Neuronal stem cell (in vitro differentiated cells): Measurements from ENCODE around the gene NR2E1.

ENCODE experiments used
- DNase-seq: peaks from one replicate; pipeline ENCODE4 v3.0.0-alpha.2; 2013; ENCODE audit warnings: low spot score
- H2AFZ ChIP-seq: one replicate; pipeline ENCODE4 v1.6.1; 2013; ENCODE audit warnings: mild to moderate bottlenecking, low read length, inconsistent platforms
- H2AK5ac ChIP-seq: 2 replicates; pipeline ENCODE4 v1.6.1; 2013; ENCODE audit warnings: low read depth, mild to moderate bottlenecking, inconsistent platforms, low read length, moderate library complexity, mixed read lengths
- H2BK120ac ChIP-seq: 2 replicates; pipeline ENCODE4 v1.6.1; 2013; ENCODE audit warnings: low read depth, mild to moderate bottlenecking, inconsistent platforms, low read length, moderate library complexity, mixed read lengths
- H2BK12ac ChIP-seq: one replicate; pipeline ENCODE4 v1.6.1; 2013; ENCODE audit warnings: low read length, inconsistent platforms
- H2BK15ac ChIP-seq: 2 replicates; pipeline ENCODE4 v1.6.1; 2013; ENCODE audit warnings: mild to moderate bottlenecking, low read length, inconsistent platforms, mixed read lengths
- H2BK5ac ChIP-seq: one replicate; pipeline ENCODE4 v1.6.1; 2013; ENCODE audit warnings: inconsistent platforms, mild to moderate bottlenecking, low read length, moderate library complexity
- H3K14ac ChIP-seq: one replicate; pipeline ENCODE4 v1.6.1; 2013; ENCODE audit warnings: low read length, inconsistent platforms
- H3K18ac ChIP-seq: 2 replicates; pipeline ENCODE4 v1.6.1; 2013; ENCODE audit warnings: low read length, inconsistent platforms
- H3K23ac ChIP-seq: 2 replicates; pipeline ENCODE4 v1.6.1; 2013; ENCODE audit warnings: low read depth, mild to moderate bottlenecking, mixed read lengths, low read length, inconsistent platforms; ENCODE audit not compliant: poor library complexity
- H3K27ac ChIP-seq: replicated peaks from 3 replicates; pipeline ENCODE4 v1.5.1; 2013; ENCODE audit warnings: low read length, inconsistent platforms
- H3K27me3 ChIP-seq, 3 experiments: 2 replicates each; pipeline ENCODE4 v1.6.1; 2013; ENCODE audit warnings: low read length in 3 of 3, mild to moderate bottlenecking in 2 of 3, inconsistent platforms in 1 of 3, low read depth in 1 of 3, mixed read lengths in 1 of 3, moderate library complexity in 1 of 3; ENCODE audit not compliant: control insufficient read depth in 3 of 3, insufficient read depth in 3 of 3
- H3K36me3 ChIP-seq, 2 donors: replicated peaks in 1 of 2; 2 replicates each; pipeline ENCODE4 v1.6.1; 2013; ENCODE audit warnings: low read length in 2 of 2; ENCODE audit not compliant: control insufficient read depth in 2 of 2, insufficient read depth in 2 of 2
- H3K4ac ChIP-seq: 2 replicates; pipeline ENCODE4 v1.6.1; 2013; ENCODE audit warnings: inconsistent platforms, mild to moderate bottlenecking, low read length, moderate library complexity
- H3K4me1 ChIP-seq, 2 donors: 1 replicate in 1 of 2; 2 replicates in 1 of 2; pipeline ENCODE4 v1.6.1; 2013; ENCODE audit warnings: low read length in 2 of 2, low read depth in 1 of 2; ENCODE audit not compliant: control insufficient read depth in 2 of 2, insufficient read depth in 1 of 2
- H3K4me2 ChIP-seq: one replicate; pipeline ENCODE4 v1.6.1; 2013; ENCODE audit warnings: mild to moderate bottlenecking, low read length, inconsistent platforms; ENCODE audit not compliant: insufficient read depth, poor library complexity, severe bottlenecking
- H3K4me3 ChIP-seq, 2 donors: 2 replicates each; pipeline ENCODE4 v1.5.1; 2013; ENCODE audit warnings: low read length in 2 of 2, mild to moderate bottlenecking in 2 of 2, inconsistent platforms in 1 of 2, moderate library complexity in 1 of 2
- H3K79me1 ChIP-seq: one replicate; pipeline ENCODE4 v1.6.1; 2013; ENCODE audit warnings: low read depth, mild to moderate bottlenecking, inconsistent platforms, low read length, moderate library complexity
- H3K9ac ChIP-seq: one replicate; pipeline ENCODE4 v1.6.1; 2013; ENCODE audit warnings: mild to moderate bottlenecking, low read depth, low read length, inconsistent platforms; ENCODE audit not compliant: poor library complexity
- H3K9me3 ChIP-seq, 2 donors: replicated peaks in 1 of 2; 2 replicates each; pipeline versions ENCODE3 to v1.6.1; 2013; ENCODE audit warnings: low read length in 2 of 2, mild to moderate bottlenecking in 2 of 2, inconsistent platforms in 1 of 2, low read depth in 1 of 2, mixed read lengths in 1 of 2, moderate library complexity in 1 of 2; ENCODE audit not compliant: control insufficient read depth in 2 of 2, insufficient read depth in 1 of 2
- H4K8ac ChIP-seq: one replicate; pipeline ENCODE4 v1.6.1; 2013; ENCODE audit warnings: low read depth, mild to moderate bottlenecking, inconsistent platforms, low read length, moderate library complexity
- H4K91ac ChIP-seq: one replicate; pipeline ENCODE4 v1.6.1; 2013; ENCODE audit warnings: low read length, low read depth, mild to moderate bottlenecking, inconsistent platforms; ENCODE audit not compliant: poor library complexity
- WGBS, 2 donors: extraction: QIAGEN DNeasy Blood & Tissue Kit; methylation state at CpG; one replicate each; pipeline ENCODE4 v1.1.7; 2013; ENCODE audit warnings: missing lambda C conversion rate in 2 of 2, mixed read lengths in 1 of 2; ENCODE audit not compliant: insufficient read length in 2 of 2, insufficient replicate concordance in 1 of 2; ENCODE audit errors: extremely low coverage in 2 of 2; 5-methylcytosine and 5-hydroxymethylcytosine counted together

The NR2E1 gene

GRCh38 chr6:108210556-108210955 lies 44.7 kb downstream of the NR2E1 start:
- DNase-seq: no peak
- H4K91ac ChIP-seq: no peak overlapping the region
- no peaks in the 10 kb centered on the region for H3K4me1 ChIP-seq
- no peak overlapping the region for H3K18ac ChIP-seq
- no CpG with 5 or more reads among the region's 2 CpGs for WGBS, 2 donors
- H2BK5ac ChIP-seq: no peak overlapping the region
- H3K27me3 ChIP-seq: no peaks in the 10 kb centered on the region
- peaks cover 0 to 31% of the 10 kb centered on the region in 2 donors for H3K36me3 ChIP-seq
- no peak overlapping the region for H2AK5ac ChIP-seq
- no peak overlapping the region for H2BK15ac ChIP-seq
- no peak overlapping the region for H4K8ac ChIP-seq
- no peak overlapping the region for H3K4me2 ChIP-seq
- no peak overlapping the region for H3K14ac ChIP-seq
- H3K4ac ChIP-seq: no peak overlapping the region
- no peak overlapping the region for H3K27ac ChIP-seq
- no peak overlapping the region for H2BK120ac ChIP-seq
- no peak overlapping the region for H3K4me3 ChIP-seq
- H3K23ac ChIP-seq: no peak overlapping the region
- H3K9ac ChIP-seq: no peak overlapping the region
- no peak overlapping the region for H2BK12ac ChIP-seq
- H2AFZ ChIP-seq: no peak overlapping the region
- no peaks in the 10 kb centered on the region for H3K9me3 ChIP-seq
- no peaks in the 10 kb centered on the region for H3K79me1 ChIP-seq

- Histone ChIP-seq H2AK5ac (no peak overlapping the region), H3K18ac (no peak overlapping the region), H2BK15ac (no peak overlapping the region), H3K79me1 (no peaks in the 10 kb centered on the region), H3K36me3 (peaks cover 0 to 37% of the 10 kb centered on the region in 2 donors), H3K4ac (no peak overlapping the region), H2AFZ (no peak overlapping the region), H2BK12ac (no peak overlapping the region), H3K4me1 (no peaks in the 10 kb centered on the region), H2BK5ac (no peak overlapping the region), H3K4me3 (no peak overlapping the region), H4K8ac (no peak overlapping the region), H3K4me2 (no peak overlapping the region), H4K91ac (no peak overlapping the region), H3K14ac (no peak overlapping the region), H3K23ac (no peak overlapping the region), H2BK120ac (no peak overlapping the region), H3K27ac (no peak overlapping the region), H3K9me3 (no peaks in the 10 kb centered on the region), H3K9ac (no peak overlapping the region), H3K27me3 (no peaks in the 10 kb centered on the region)
- no CpG with 5 or more reads among the region's 2 CpGs for WGBS, 2 donors
- DNase-seq: no peak
Observed at GRCh38 chr6:108211671-108212070, 45.8 kb downstream of the NR2E1 start.

GRCh38 chr6:108222064-108222463 lies 56.2 kb downstream of the NR2E1 start:
- H3K4me3 ChIP-seq: no peak overlapping the region
- H3K14ac ChIP-seq: no peak overlapping the region
- no peak overlapping the region for H3K4ac ChIP-seq
- no peak overlapping the region for H2BK120ac ChIP-seq
- H2BK5ac ChIP-seq: no peak overlapping the region
- H3K18ac ChIP-seq: no peak overlapping the region
- no peaks in the 10 kb centered on the region for H3K9me3 ChIP-seq
- H4K91ac ChIP-seq: no peak overlapping the region
- no peak overlapping the region for H2AK5ac ChIP-seq
- no peaks in the 10 kb centered on the region for H3K4me1 ChIP-seq
- no peak for DNase-seq
- no peak overlapping the region for H3K23ac ChIP-seq
- H3K36me3 ChIP-seq: peaks cover 0 to 54% of the 10 kb centered on the region in 2 donors
- WGBS, 2 donors: no CpG with 5 or more reads among the region's 2 CpGs
- no peaks in the 10 kb centered on the region for H3K79me1 ChIP-seq
- H3K27me3 ChIP-seq: no peaks in the 10 kb centered on the region
- no peak overlapping the region for H2BK12ac ChIP-seq
- no peak overlapping the region for H3K4me2 ChIP-seq
- no peak overlapping the region for H4K8ac ChIP-seq
- H3K27ac ChIP-seq: no peak overlapping the region
- no peak overlapping the region for H2AFZ ChIP-seq
- no peak overlapping the region for H2BK15ac ChIP-seq
- no peak overlapping the region for H3K9ac ChIP-seq

- Histone ChIP-seq H3K4me3 (no peak overlapping the region), H2BK5ac (no peak overlapping the region), H3K4me2 (no peak overlapping the region), H3K23ac (no peak overlapping the region), H2BK15ac (no peak overlapping the region), H3K9me3 (no peaks in the 10 kb centered on the region), H2BK120ac (no peak overlapping the region), H3K27me3 (no peaks in the 10 kb centered on the region), H4K8ac (no peak overlapping the region), H3K4ac (no peak overlapping the region), H2BK12ac (no peak overlapping the region), H3K27ac (no peak overlapping the region), H2AFZ (no peak overlapping the region), H3K9ac (no peak overlapping the region), H3K14ac (no peak overlapping the region), H3K36me3 (peaks cover 0 to 49% of the 10 kb centered on the region in 2 donors), H2AK5ac (no peak overlapping the region), H3K18ac (no peak overlapping the region), H4K91ac (no peak overlapping the region), H3K4me1 (no peaks in the 10 kb centered on the region), H3K79me1 (no peaks in the 10 kb centered on the region)
- WGBS, 2 donors: 100% methylated on average over 1 of the region's 1 CpG
- no peak for DNase-seq
Observed at GRCh38 chr6:108222504-108222903, 56.7 kb downstream of the NR2E1 start.
